ENCODE data around the gene CASKIN2.
"Not testable (repeated sequence)": the region's sequence is repeated elsewhere in the genome, so short reads cannot be mapped to it uniquely, and the experiment has no call there.

Gene CASKIN2

GRCh38 chr17:75486151-75486550 lies 29.2 kb downstream of the CASKIN2 start:
- DNase-seq: no peak

GRCh38 chr17:75485688-75486087 lies 29.6 kb downstream of the CASKIN2 start:
- no peak for DNase-seq

GRCh38 chr17:75482098-75482942 lies 33.0 kb downstream of the CASKIN2 start:
- DNase-seq: no peak

GRCh38 chr17:75481194-75482068 lies 33.9 kb downstream of the CASKIN2 start:
- no peak for DNase-seq

GRCh38 chr17:75480281-75480680 lies 35.1 kb downstream of the CASKIN2 start:
- no peak for DNase-seq

GRCh38 chr17:75478508-75478907 lies 36.8 kb downstream of the CASKIN2 start:
- peak; percentile 19 for DNase-seq

GRCh38 chr17:75477490-75477862 lies 37.9 kb downstream of the CASKIN2 start:
- not testable (repeated sequence) for DNase-seq

- no peak for DNase-seq
Measured at GRCh38 chr17:75476752-75477489, 38.4 kb downstream of the CASKIN2 start.

GRCh38 chr17:75476271-75476671 lies 39.1 kb downstream of the CASKIN2 start:
- no peak for DNase-seq

- DNase-seq: no peak
Measured at GRCh38 chr17:75475851-75476250, 39.5 kb downstream of the CASKIN2 start.

GRCh38 chr17:75475144-75475835 lies 40.0 kb downstream of the CASKIN2 start:
- DNase-seq: no peak

GRCh38 chr17:75474736-75475135 lies 40.6 kb downstream of the CASKIN2 start:
- DNase-seq: no peak

GRCh38 chr17:75473246-75473645 lies 42.1 kb downstream of the CASKIN2 start:
- no peak for DNase-seq

- DNase-seq: no peak
Measured at GRCh38 chr17:75472119-75472518, 43.2 kb downstream of the CASKIN2 start.

GRCh38 chr17:75471207-75471606 lies 44.1 kb downstream of the CASKIN2 start:
- DNase-seq: no peak

- DNase-seq: no peak
Measured at GRCh38 chr17:75468779-75469373, 46.5 kb downstream of the CASKIN2 start.

- DNase-seq: no peak
Measured at GRCh38 chr17:75468291-75468754, 47.0 kb downstream of the CASKIN2 start.

GRCh38 chr17:75465039-75465438 lies 50.3 kb downstream of the CASKIN2 start:
- DNase-seq: no peak

GRCh38 chr17:75463603-75464002 lies 51.7 kb downstream of the CASKIN2 start:
- no peak for DNase-seq

- no peak for DNase-seq
Measured at GRCh38 chr17:75460295-75460694, 55.0 kb downstream of the CASKIN2 start.

GRCh38 chr17:75459590-75460267 lies 55.6 kb downstream of the CASKIN2 start:
- no peak for DNase-seq

- DNase-seq: no peak
Measured at GRCh38 chr17:75459246-75459589, 56.1 kb downstream of the CASKIN2 start.

Data from NCI-H2171 (cell line).